HEK293T (cell line): ENCODE measurements around the gene PRSS48.

Experiments used
- BHLHE40 ChIP-seq: fragments of 450-650 bp; IDR thresholded peaks from 2 replicates; pipeline ENCODE4 v1.6.1; 2016; ENCODE audit warnings: mild to moderate bottlenecking, moderate library complexity, borderline replicate concordance
- FOXA1 ChIP-seq: fragments of 450-650 bp; IDR thresholded peaks from 2 replicates; pipeline ENCODE4 v1.6.1; 2016; ENCODE audit warnings: mild to moderate bottlenecking
- FOXK2 ChIP-seq: fragments of 450-650 bp; IDR thresholded peaks from 2 replicates; pipeline ENCODE4 v1.6.1; 2016; ENCODE audit warnings: mild to moderate bottlenecking
- FOXM1 ChIP-seq: fragments of 450-650 bp; IDR thresholded peaks from 2 replicates; pipeline ENCODE4 v1.6.1; 2017; ENCODE audit warnings: mild to moderate bottlenecking, borderline replicate concordance
- L3MBTL2 ChIP-seq: fragments of 450-650 bp; conservative IDR thresholded peaks from 2 replicates; pipeline ENCODE4 v1.6.1; 2016; ENCODE audit warnings: mild to moderate bottlenecking
- LEF1 ChIP-seq: fragments of 450-650 bp; IDR thresholded peaks from 2 replicates; pipeline ENCODE4 v1.6.1; 2017; ENCODE audit warnings: mild to moderate bottlenecking, borderline replicate concordance
- NFRKB ChIP-seq: fragments of 450-650 bp; IDR thresholded peaks from 2 replicates; pipeline ENCODE4 v1.6.1; 2016; ENCODE audit warnings: mild to moderate bottlenecking, moderate library complexity
- SP1 ChIP-seq: fragments of 450-650 bp; IDR thresholded peaks from 2 replicates; pipeline ENCODE4 v1.6.1; 2017
- SUZ12 ChIP-seq: fragments of 450-650 bp; IDR thresholded peaks from 2 replicates; pipeline ENCODE4 v1.6.1; 2016; ENCODE audit warnings: mild to moderate bottlenecking

DNA sequence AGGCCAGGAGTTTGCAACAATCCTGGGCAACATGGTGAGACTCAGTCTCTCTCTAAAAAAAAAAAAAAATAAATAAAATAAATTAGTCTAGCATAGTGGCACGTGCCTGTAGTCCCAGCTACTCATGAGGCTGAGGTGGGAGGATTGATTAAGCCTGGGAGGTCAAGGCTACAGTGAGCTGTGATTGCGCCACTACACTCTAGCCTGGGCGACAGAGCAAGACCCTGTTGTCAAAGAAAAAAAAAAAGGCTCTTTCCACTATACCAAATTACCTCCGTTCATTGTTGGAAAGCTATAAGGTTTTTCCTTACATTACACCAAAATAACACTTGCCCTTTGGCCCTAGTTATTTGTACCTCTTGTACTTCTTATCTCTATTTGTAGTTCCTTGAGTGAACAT lies 9.9 kb upstream of the PRSS48 start:
- no peak for TF ChIP-seq BHLHE40
- no peak for TF ChIP-seq SUZ12
- no peak for TF ChIP-seq FOXA1
- no peak for TF ChIP-seq L3MBTL2
- TF ChIP-seq FOXK2 = no peak
- no peak for TF ChIP-seq SP1
- no peak for TF ChIP-seq NFRKB
- TF ChIP-seq LEF1 = no peak
- TF ChIP-seq FOXM1 = no peak
